ENCODE measurements around the gene C1QTNF2. TPM values are rescaled to one million over a fixed set of nuclear protein-coding genes. Genes with fewer than 3 reads are reported as not detected.
A peak's percentile ranks its signal among the peaks of the same experiment; 100 is the strongest.

Gene C1QTNF2
- total RNA-seq, 4 donors from 2014 or later = 1.1 TPM; not detected in 2

- no peaks in the 10 kb centered on the region for H3K9me3 ChIP-seq
- intact Hi-C loops (cut with DNase I) = no loop called here
- no peak overlapping the region for H3K4me3 ChIP-seq (replicated peaks in 1 of 3)
Measured at GRCh38 chr5:160326981-160327380, 43.4 kb downstream of the C1QTNF2 start.

GRCh38 chr5:160325716-160326115 lies 44.7 kb downstream of the C1QTNF2 start:
- no peak for DNase-seq
- 92% methylated on average over 2 of the region's 2 CpGs for WGBS, 2 donors
- TF ChIP-seq POLR2A (IDR thresholded peaks at IDR 0.05) (no peak), CTCF (IDR thresholded peaks at IDR 0.05) (no peak)

More at GRCh38 chr5:160326981-160327380, 43.4 kb downstream of the C1QTNF2 start:
- H3K27ac ChIP-seq = no peak overlapping the region
- H3K36me3 ChIP-seq = no peaks in the 10 kb centered on the region
- DNase-seq = no peak
- WGBS, 2 donors = 88 to 95% methylated on average over 2 of the region's 2 CpGs
- H3K27me3 ChIP-seq = no peaks in the 10 kb centered on the region
- no peak for TF ChIP-seq POLR2A (IDR thresholded peaks at IDR 0.05)
- TF ChIP-seq CTCF (IDR thresholded peaks at IDR 0.05) = no peak
- no peaks in the 10 kb centered on the region for H3K4me1 ChIP-seq

DNA sequence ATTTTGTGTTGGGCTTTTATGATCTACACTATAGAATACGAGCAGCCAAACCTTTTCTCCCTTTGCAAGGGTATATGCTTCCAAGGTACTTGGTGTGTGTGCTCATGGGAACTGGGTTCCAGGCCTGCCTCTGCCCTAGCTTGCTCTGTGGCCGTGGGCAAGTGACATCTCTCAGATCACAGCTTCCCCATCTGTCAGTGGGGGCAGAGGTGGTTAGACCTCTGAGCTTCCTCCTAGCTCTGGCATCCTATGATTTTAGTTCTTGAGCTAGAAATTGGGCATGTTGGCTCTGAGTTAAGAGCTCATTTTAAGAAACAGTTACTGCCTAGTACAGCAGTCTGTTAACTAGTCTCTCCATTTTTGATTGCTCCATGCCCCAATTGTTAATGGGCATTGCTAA lies 45.5 kb downstream of the C1QTNF2 start:
- WGBS, 2 donors = 83 to 84% methylated on average over 2 of the region's 2 CpGs
- DNase-seq = no peak
- H3K27me3 ChIP-seq = no peaks in the 10 kb centered on the region
- H3K4me1 ChIP-seq = no peaks in the 10 kb centered on the region
- no peaks in the 10 kb centered on the region for H3K9me3 ChIP-seq
- no peak overlapping the region for H3K4me3 ChIP-seq (replicated peaks in 1 of 3)
- no peaks in the 10 kb centered on the region for H3K36me3 ChIP-seq
- intact Hi-C loops (cut with DNase I) = no loop called here
- no peak for TF ChIP-seq CTCF (IDR thresholded peaks at IDR 0.05)
- no peak for TF ChIP-seq POLR2A (IDR thresholded peaks at IDR 0.05)
- H3K27ac ChIP-seq = no peak overlapping the region

More at GRCh38 chr5:160325716-160326115, 44.7 kb downstream of the C1QTNF2 start:
- Histone ChIP-seq H3K27me3 (no peaks in the 10 kb centered on the region), H3K27ac (no peak overlapping the region), H3K36me3 (no peaks in the 10 kb centered on the region), H3K4me3 (replicated peaks in 1 of 3) (no peak overlapping the region), H3K4me1 (no peaks in the 10 kb centered on the region), H3K9me3 (no peaks in the 10 kb centered on the region)
- intact Hi-C loops (cut with DNase I) = no loop called here

DNA sequence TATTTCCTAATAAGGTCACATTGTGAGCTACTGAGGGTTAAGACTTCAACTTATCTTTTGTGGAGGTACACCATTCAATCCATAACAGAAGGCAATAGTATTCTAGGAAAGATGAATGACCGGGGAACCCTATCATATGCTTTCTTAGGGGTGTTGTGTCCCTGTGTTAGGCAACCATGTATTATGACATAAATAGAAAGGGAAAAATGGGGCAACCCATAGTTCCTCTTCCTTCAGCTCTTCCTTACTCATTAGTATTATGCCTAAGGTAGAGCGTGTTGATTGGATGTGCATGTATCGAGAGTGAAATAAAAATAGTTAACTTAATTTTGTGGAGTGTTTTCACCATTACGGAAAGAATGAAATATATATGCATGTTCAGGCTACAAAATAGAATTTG lies 52.0 kb downstream of the C1QTNF2 start:
- DNase-seq = no peak
- intact Hi-C loops (cut with DNase I) = no loop called here
- H3K4me3 ChIP-seq (replicated peaks in 1 of 3) = no peak overlapping the region
- no peaks in the 10 kb centered on the region for H3K9me3 ChIP-seq
- WGBS, 2 donors = 97 to 99% methylated on average over 4 of the region's 4 CpGs
- H3K36me3 ChIP-seq = no peaks in the 10 kb centered on the region
- H3K27me3 ChIP-seq = no peaks in the 10 kb centered on the region
- TF ChIP-seq CTCF (IDR thresholded peaks at IDR 0.05) = no peak
- no peak for TF ChIP-seq POLR2A (IDR thresholded peaks at IDR 0.05)
- peaks cover 11 to 21% of the 10 kb centered on the region in 2 donors for H3K4me1 ChIP-seq
- H3K27ac ChIP-seq = no peak overlapping the region

DNA sequence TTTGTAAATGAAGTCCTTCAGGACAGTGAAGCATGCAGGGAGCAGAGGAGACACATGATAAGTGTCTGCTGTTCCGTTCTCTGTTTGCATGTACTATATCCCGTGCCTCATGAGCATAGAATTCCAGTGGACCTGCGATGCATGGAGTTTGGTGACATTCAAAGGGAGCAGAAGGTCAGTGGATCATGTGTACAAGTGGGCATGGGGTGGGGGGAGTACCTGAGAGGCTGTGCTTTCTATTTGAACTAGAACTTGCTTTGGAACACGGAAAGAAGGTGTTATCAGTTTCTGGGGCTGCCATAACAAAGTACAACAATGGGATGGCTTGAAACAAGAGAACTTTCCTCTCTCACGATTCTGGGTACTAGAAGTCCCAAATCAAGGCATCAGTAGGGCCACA lies 53.0 kb downstream of the C1QTNF2 start:
- H3K27me3 ChIP-seq = no peaks in the 10 kb centered on the region
- H3K4me1 ChIP-seq = peaks cover 11 to 21% of the 10 kb centered on the region in 2 donors
- WGBS, 2 donors = 27 to 38% methylated on average over 5 of the region's 5 CpGs
- no peak for TF ChIP-seq CTCF (IDR thresholded peaks at IDR 0.05)
- TF ChIP-seq POLR2A (IDR thresholded peaks at IDR 0.05) = peak in 1 of 2 donors; percentile 40
- H3K9me3 ChIP-seq = no peaks in the 10 kb centered on the region
- intact Hi-C loops (cut with DNase I) = no loop called here
- peak; percentile 79 to 82 for DNase-seq
- H3K4me3 ChIP-seq (replicated peaks in 1 of 3) = no peak overlapping the region
- peak overlapping the region; percentile 43 to 59 (median 53) for H3K27ac ChIP-seq
- no peaks in the 10 kb centered on the region for H3K36me3 ChIP-seq

All from thyroid gland (tissue), 4 donors.